GM23248 (cell line): ENCODE data around the gene CD80. TPM values are rescaled to one million over a fixed set of nuclear protein-coding genes. Genes with fewer than 3 reads are reported as not detected.
A peak's percentile ranks its signal among the peaks of the same experiment; 100 is the strongest.

Experiments
- DNase-seq: peaks from one replicate; pipeline ENCODE4 v3.0.0-alpha.2; 2015
- H2AFZ ChIP-seq: fragments of 200-600 bp; sonication (generic); 2 replicates; pipeline ENCODE4 v1.6.1; 2016; ENCODE audit warnings: antibody characterized with exemption
- H3F3A ChIP-seq: fragments of 200-600 bp; sonication (generic); 2 replicates; pipeline ENCODE4 v1.6.1; 2016; ENCODE audit warnings: mild to moderate bottlenecking, antibody characterized with exemption, mixed run types; ENCODE audit not compliant: insufficient read depth
- H3K27ac ChIP-seq: fragments of 200-600 bp; sonication (generic); 2 replicates; pipeline ENCODE4 v1.5.1; 2016; ENCODE audit warnings: mild to moderate bottlenecking
- H3K27me3 ChIP-seq: fragments of 200-600 bp; sonication (generic); replicated peaks from 2 replicates; pipeline ENCODE4 v1.6.1; 2016; ENCODE audit warnings: mild to moderate bottlenecking; ENCODE audit not compliant: insufficient read depth
- H3K36me3 ChIP-seq: fragments of 200-600 bp; sonication (generic); 2 replicates; pipeline ENCODE4 v1.6.1; 2016; ENCODE audit warnings: low read depth, mild to moderate bottlenecking
- H3K4me1 ChIP-seq: fragments of 200-600 bp; sonication (generic); 2 replicates; pipeline ENCODE4 v1.6.1; 2016; ENCODE audit warnings: mild to moderate bottlenecking; ENCODE audit not compliant: insufficient read depth
- H3K4me2 ChIP-seq: fragments of 200-600 bp; sonication (generic); one replicate; pipeline ENCODE4 v1.6.1; 2016; ENCODE audit warnings: mild to moderate bottlenecking; ENCODE audit not compliant: unreplicated experiment
- H3K4me3 ChIP-seq: fragments of 200-600 bp; sonication (generic); 2 replicates; pipeline ENCODE4 v1.5.1; 2016; ENCODE audit warnings: mild to moderate bottlenecking
- H3K79me2 ChIP-seq: fragments of 200-600 bp; sonication (generic); 2 replicates; pipeline ENCODE4 v1.6.1; 2016; ENCODE audit warnings: mild to moderate bottlenecking; ENCODE audit not compliant: insufficient read depth
- H3K9ac ChIP-seq: fragments of 200-600 bp; sonication (generic); 2 replicates; pipeline ENCODE4 v1.6.1; 2016; ENCODE audit warnings: mild to moderate bottlenecking
- H3K9me2 ChIP-seq: fragments of 200-600 bp; sonication (generic); 2 replicates; pipeline ENCODE4 v1.6.1; 2016; ENCODE audit warnings: mixed run types, mild to moderate bottlenecking, moderate library complexity; ENCODE audit not compliant: insufficient read depth
- H3K9me3 ChIP-seq: fragments of 200-600 bp; sonication (generic); one replicate; pipeline ENCODE4 v1.6.1; 2017; ENCODE audit warnings: low read depth
- H4K20me1 ChIP-seq: fragments of 200-600 bp; sonication (generic); 2 replicates; pipeline ENCODE4 v1.6.0; 2016; ENCODE audit not compliant: insufficient read depth
- EZH2 ChIP-seq: fragments of 200-600 bp; sonication (generic); IDR thresholded peaks from 2 replicates; pipeline ENCODE4 v1.6.1; 2018; ENCODE audit warnings: antibody characterized with exemption, mild to moderate bottlenecking; ENCODE audit not compliant: insufficient read depth, poor library complexity, severe bottlenecking
- EZH2phosphoT487 ChIP-seq: fragments of 200-600 bp; sonication (generic); IDR thresholded peaks from 2 replicates; pipeline ENCODE4 v1.6.1; 2018; ENCODE audit warnings: antibody characterized with exemption, moderate library complexity, mild to moderate bottlenecking, low read depth; ENCODE audit not compliant: insufficient read depth
- WGBS, 2 experiments: methylation state at CpG; one replicate each; pipeline ENCODE4 v1.1.6; 2015 to 2017; ENCODE audit warnings: low lambda C conversion rate in 2 of 2, low coverage in 1 of 2; ENCODE audit errors: missing lambda C conversion rate in 2 of 2; 5-methylcytosine and 5-hydroxymethylcytosine counted together
- in situ Hi-C: fragments of 300-500 bp; cut with MboI; formaldehyde crosslinking; loops from 2 replicates; pipeline ENCODE4 v1.15.0; 2020
- polyA plus RNA-seq: library from polyadenylated mRNA; unstranded; fragments of >200 nt; fragmentation: Nextera tagmentation; extraction: Ambion mirVana; gene quantifications from 2 replicates; pipeline ENCODE4 v1.2.1, GENCODE V29; 2016
- total RNA-seq: library from RNA; depleted of rRNA; stranded (reverse); fragments of >200 nt; shearing (Covaris generic); gene quantifications from 2 replicates; pipeline ENCODE4 v1.2.3, GENCODE V29; 2014

CD80 gene
- total and polyA plus RNA-seq, 2 experiments from 2014 or later, result not detected

DNA sequence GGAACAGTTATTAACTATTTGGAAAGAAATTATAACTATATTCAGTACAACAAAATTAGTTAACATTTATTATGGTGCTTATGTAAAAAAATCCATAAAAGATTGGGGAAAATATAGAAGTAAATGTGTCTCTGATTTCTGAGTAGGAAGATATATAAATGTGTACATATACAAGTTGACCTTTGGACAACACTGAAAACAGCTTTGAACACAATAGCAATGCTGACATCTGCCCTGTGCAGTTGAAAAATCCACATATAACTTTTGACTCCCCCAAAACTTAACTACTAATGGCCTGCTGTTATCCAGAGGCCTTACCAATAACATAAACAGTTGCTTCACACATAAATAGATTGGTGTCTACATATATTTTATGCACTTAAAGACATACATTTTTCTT lies 48.7 kb downstream of the CD80 start:
- no peaks in the 10 kb centered on the region for H3K9me3 ChIP-seq
- H4K20me1 ChIP-seq, result no peaks in the 10 kb centered on the region
- in situ Hi-C loops, result no loop called here
- no peak overlapping the region for H3K9ac ChIP-seq
- H3K36me3 ChIP-seq, result peaks cover 45% of the 10 kb centered on the region
- no peaks in the 10 kb centered on the region for H3F3A ChIP-seq
- no peaks in the 10 kb centered on the region for H3K9me2 ChIP-seq
- H3K4me1 ChIP-seq, result no peaks in the 10 kb centered on the region
- no peak for DNase-seq
- H3K4me3 ChIP-seq, result no peak overlapping the region
- H3K79me2 ChIP-seq, result peaks cover 24% of the 10 kb centered on the region
- no peak overlapping the region for H2AFZ ChIP-seq
- no peak for TF ChIP-seq EZH2
- no peak for TF ChIP-seq EZH2phosphoT487
- no peak overlapping the region for H3K4me2 ChIP-seq
- no peaks in the 10 kb centered on the region for H3K27me3 ChIP-seq
- no peak overlapping the region for H3K27ac ChIP-seq

DNA sequence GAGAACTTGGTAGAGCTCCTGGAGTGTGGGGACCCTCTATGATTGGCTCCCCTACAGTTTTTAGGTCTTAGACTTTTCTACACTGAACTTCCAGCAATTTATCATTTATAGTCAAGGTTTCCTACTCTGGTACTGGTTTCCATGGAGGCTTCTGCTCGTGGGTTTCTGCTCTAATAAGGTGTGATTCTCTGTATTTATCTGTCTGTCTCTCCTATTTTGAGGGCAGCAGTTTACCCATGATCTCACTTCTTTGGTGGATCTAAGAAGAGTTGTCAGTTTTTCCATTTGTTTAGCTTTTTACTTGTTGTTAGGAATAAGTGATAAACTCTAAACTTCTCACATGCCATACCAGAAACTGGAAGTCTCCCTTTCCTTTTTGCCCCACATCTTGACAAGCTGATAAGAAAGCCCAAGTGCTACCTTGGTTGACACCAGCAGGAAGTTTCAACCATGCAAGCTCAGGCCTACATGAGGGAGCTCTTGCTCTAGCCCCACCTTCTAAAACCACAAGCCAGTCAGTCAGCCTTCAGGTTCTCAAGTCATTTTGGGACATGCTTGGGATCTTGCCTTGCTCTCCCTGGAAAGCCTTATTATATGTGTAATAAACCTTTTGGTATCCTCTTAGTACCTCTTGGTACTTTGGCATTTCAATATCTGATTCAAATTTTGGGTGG lies 51.1 kb downstream of the CD80 start:
- Histone ChIP-seq H3K79me2 (peaks cover 34% of the 10 kb centered on the region), H3K27me3 (no peaks in the 10 kb centered on the region), H4K20me1 (no peaks in the 10 kb centered on the region), H3K9me3 (no peaks in the 10 kb centered on the region), H3F3A (no peaks in the 10 kb centered on the region), H2AFZ (no peak overlapping the region), H3K4me2 (no peak overlapping the region), H3K27ac (no peak overlapping the region), H3K36me3 (peaks cover 43% of the 10 kb centered on the region), H3K9ac (no peak overlapping the region), H3K4me3 (no peak overlapping the region), H3K9me2 (no peaks in the 10 kb centered on the region), H3K4me1 (no peaks in the 10 kb centered on the region)
- no peak for DNase-seq
- no peak for TF ChIP-seq EZH2
- no peak for TF ChIP-seq EZH2phosphoT487
- in situ Hi-C loops, result no loop called here
- 79 to 95% methylated on average over 1 of the region's 1 CpG for WGBS, 2 experiments

DNA sequence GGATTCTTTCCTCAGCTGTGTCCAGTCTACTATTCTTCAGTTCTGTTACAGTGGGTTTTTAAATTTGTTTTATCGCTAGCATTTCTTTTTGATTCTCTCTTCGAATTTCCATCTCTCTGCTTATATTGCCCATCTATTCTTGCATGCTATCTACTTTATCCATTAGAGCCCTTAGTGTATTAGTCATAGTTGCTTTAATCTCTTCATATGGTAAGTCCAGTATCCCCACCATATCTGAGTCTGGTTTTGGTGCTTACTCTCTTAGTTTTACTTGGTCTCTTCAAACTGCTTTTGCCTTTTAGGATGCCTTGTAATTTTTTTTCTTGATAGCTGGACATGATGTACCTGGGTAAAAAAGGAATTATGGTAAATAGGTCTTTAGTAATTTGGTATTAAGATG lies 52.0 kb downstream of the CD80 start:
- peaks cover 46% of the 10 kb centered on the region for H3K36me3 ChIP-seq
- no peak for TF ChIP-seq EZH2phosphoT487
- TF ChIP-seq EZH2, result no peak
- in situ Hi-C loops, result no loop called here

GRCh38 chr3:119506631-119507030 lies 52.8 kb downstream of the CD80 start:
- no peak overlapping the region for H3K4me3 ChIP-seq
- H3F3A ChIP-seq, result no peaks in the 10 kb centered on the region
- no peaks in the 10 kb centered on the region for H3K4me1 ChIP-seq
- no peaks in the 10 kb centered on the region for H3K9me3 ChIP-seq
- H3K79me2 ChIP-seq, result peaks cover 40% of the 10 kb centered on the region
- 84 to 89% methylated on average over 4 of the region's 4 CpGs for WGBS, 2 experiments
- no peak overlapping the region for H2AFZ ChIP-seq
- H4K20me1 ChIP-seq, result no peaks in the 10 kb centered on the region
- peaks cover 45% of the 10 kb centered on the region for H3K36me3 ChIP-seq
- in situ Hi-C loops, result no loop called here
- H3K4me2 ChIP-seq, result no peak overlapping the region
- TF ChIP-seq EZH2, result no peak
- no peak for TF ChIP-seq EZH2phosphoT487
- H3K9me2 ChIP-seq, result no peaks in the 10 kb centered on the region
- H3K27me3 ChIP-seq, result no peaks in the 10 kb centered on the region
- no peak overlapping the region for H3K27ac ChIP-seq
- no peak overlapping the region for H3K9ac ChIP-seq
- no peak for DNase-seq

More for the DNA sequence above, 52.0 kb downstream of the CD80 start:
- Histone ChIP-seq H3K4me2 (no peak overlapping the region), H3K4me3 (no peak overlapping the region), H3K9me3 (no peaks in the 10 kb centered on the region), H3K4me1 (no peaks in the 10 kb centered on the region), H4K20me1 (no peaks in the 10 kb centered on the region), H3K9me2 (no peaks in the 10 kb centered on the region), H3K27me3 (no peaks in the 10 kb centered on the region), H3F3A (no peaks in the 10 kb centered on the region), H2AFZ (no peak overlapping the region), H3K27ac (no peak overlapping the region), H3K9ac (no peak overlapping the region), H3K79me2 (peaks cover 38% of the 10 kb centered on the region)
- no peak for DNase-seq
- 80 to 93% methylated on average over 2 of the region's 2 CpGs for WGBS, 2 experiments

GRCh38 chr3:119500901-119501300 lies 58.5 kb downstream of the CD80 start:
- H3F3A ChIP-seq, result 0 out of 2 replicates have a peak, but pooled peaks cover 3% of the 10 kb centered on the region
- peaks cover 54% of the 10 kb centered on the region for H3K79me2 ChIP-seq
- no peaks in the 10 kb centered on the region for H3K27me3 ChIP-seq
- peaks cover 16% of the 10 kb centered on the region for H3K4me1 ChIP-seq
- DNase-seq, result no peak
- peak overlapping the region; percentile 7 for H3K4me2 ChIP-seq
- H4K20me1 ChIP-seq, result no peaks in the 10 kb centered on the region
- no peak overlapping the region for H3K27ac ChIP-seq
- no peak for TF ChIP-seq EZH2
- TF ChIP-seq EZH2phosphoT487, result no peak
- peaks cover 19% of the 10 kb centered on the region for H3K36me3 ChIP-seq
- H3K9ac ChIP-seq, result no peak overlapping the region
- WGBS, 2 experiments, result 38 to 50% methylated on average over 2 of the region's 2 CpGs
- H2AFZ ChIP-seq, result no peak overlapping the region
- no peaks in the 10 kb centered on the region for H3K9me2 ChIP-seq
- 0 out of 2 replicates have a peak overlapping the region, but pooled peaks have one; percentile 2 for H3K4me3 ChIP-seq
- no peaks in the 10 kb centered on the region for H3K9me3 ChIP-seq
- in situ Hi-C loops, result no loop called here
